Activated CD8-positive, alpha-beta memory T cell treated with anti-CD3 and anti-CD28 coated beads, Interleukin-2, amount 10 ng/mL, durations not matched to agents 7 days and 5 days (primary cell): Measurements from ENCODE around the gene IRGQ. TPM values are rescaled to one million over a fixed set of nuclear protein-coding genes. Genes with fewer than 3 reads are reported as not detected.

Source experiments
- ATAC-seq: fragments of 150-1000 bp; cut with Tn5 transposase; one replicate; pipeline ENCODE4 v1.10.0; 2021; ENCODE audit warnings: moderate library complexity
- CTCF ChIA-PET: fragments of 350-600 bp; sonication (Branson Sonifier 250); formaldehyde crosslinking; loops from one replicate; lab custom pipeline; 2021; ENCODE audit warnings: antibody characterized with exemption; lab: Charles Lee
- DNase-seq: peaks from one replicate; pipeline ENCODE4 v3.0.0-alpha.2; 2020
- H3K27ac Mint-ChIP-seq: one replicate; pipeline ENCODE4 v1.8.0; 2021; ENCODE audit warnings: mild to moderate bottlenecking, mixed read lengths
- H3K27me3 Mint-ChIP-seq: one replicate; pipeline ENCODE4 v1.8.0; 2021; ENCODE audit warnings: mixed read lengths
- H3K36me3 Mint-ChIP-seq: one replicate; pipeline ENCODE4 v1.8.0; 2021; ENCODE audit warnings: mild to moderate bottlenecking, mixed read lengths
- H3K4me1 Mint-ChIP-seq: one replicate; pipeline ENCODE4 v1.8.0; 2021; ENCODE audit warnings: mixed read lengths
- H3K4me3 Mint-ChIP-seq: one replicate; pipeline ENCODE4 v1.8.0; 2021; ENCODE audit warnings: mild to moderate bottlenecking, moderate library complexity, mixed read lengths
- H3K9me3 Mint-ChIP-seq: one replicate; pipeline ENCODE4 v1.8.0; 2022; ENCODE audit warnings: low read depth, mixed read lengths
- total RNA-seq, 2 experiments: library from RNA; stranded (reverse); gene quantifications; one replicate each; pipeline ENCODE4 v1.2.3, GENCODE V29; 2021

The IRGQ gene
- total RNA-seq, 2 experiments from 2014 or later = 12.9 to 23.0 TPM

- Mint-ChIP-seq H3K4me3 (no peak overlapping the region), H3K9me3 (peaks cover 5% of the 10 kb centered on the region), H3K27ac (no peak overlapping the region), H3K36me3 (peaks cover 44% of the 10 kb centered on the region), H3K27me3 (no peaks in the 10 kb centered on the region), H3K4me1 (peaks cover 3% of the 10 kb centered on the region)
- no peak for ATAC-seq
- CTCF ChIA-PET = interaction anchor here (8.4 to 8.7 kb wide), 2 partner anchors 17 to 57 kb away, joined by 74 to 87 read pairs; partner anchors contain the start of genes IRGQ and ZNF576
- DNase-seq = no peak
Observed at GRCh38 chr19:43538922-43539321, 57.0 kb downstream of the IRGQ start.

- ATAC-seq = no peak
- H3K27ac Mint-ChIP-seq = no peak overlapping the region
- H3K27me3 Mint-ChIP-seq = no peaks in the 10 kb centered on the region
- peaks cover 24% of the 10 kb centered on the region for H3K36me3 Mint-ChIP-seq
- peaks cover 17% of the 10 kb centered on the region for H3K4me1 Mint-ChIP-seq
- DNase-seq = peak; percentile 51
- no peak overlapping the region for H3K4me3 Mint-ChIP-seq
- peaks cover 5% of the 10 kb centered on the region for H3K9me3 Mint-ChIP-seq
- CTCF ChIA-PET = interaction anchor here (0.8 to 8.7 kb wide), 11 partner anchors 10 to 96 kb away, joined by 3 to 87 read pairs (median 5); partner anchors contain the start of genes IRGQ and ZNF576
Observed at GRCh38 chr19:43534816-43535761, 60.8 kb downstream of the IRGQ start.

Other genes starting within 250 kb of the IRGQ start
- not detected for gene CD177, start 242.4 kb downstream of the IRGQ start, total RNA-seq
- not detected for gene TEX101, start 181.2 kb downstream of the IRGQ start, total RNA-seq
- gene LYPD3, start 130.5 kb downstream of the IRGQ start, total RNA-seq = under 1 TPM; 0.23 to 0.33 TPM
- gene PHLDB3, start 91.4 kb downstream of the IRGQ start, total RNA-seq = 10 to 100 TPM; 11.0 to 11.2 TPM
- gene ETHE1, start 68.9 kb downstream of the IRGQ start, total RNA-seq = 10 to 100 TPM; 52.6 to 55.8 TPM
- 1 to 10 TPM; 2.9 to 3.7 TPM for gene ZNF575, start 62.9 kb downstream of the IRGQ start, total RNA-seq
- gene XRCC1, start 20.6 kb downstream of the IRGQ start, total RNA-seq = 10 to 100 TPM; 47.7 to 50.6 TPM
- 10 to 100 TPM; 16.8 to 19.7 TPM for gene PINLYP, start 20.3 kb downstream of the IRGQ start, total RNA-seq
- 10 to 100 TPM; 18.6 to 21.3 TPM for gene ZNF576, start 461 bp upstream of the IRGQ start, total RNA-seq
- under 1 TPM; 0.37 to 0.79 TPM for gene SRRM5, start 16.0 kb upstream of the IRGQ start, total RNA-seq
- gene ZNF428, start 23.5 kb upstream of the IRGQ start, total RNA-seq = 10 to 100 TPM; 23.0 to 23.2 TPM
- under 1 TPM; 0.09 to 0.12 TPM for gene CADM4, start 43.7 kb upstream of the IRGQ start, total RNA-seq
- 10 to 100 TPM; 10.3 to 10.4 TPM for gene PLAUR, start 74.0 kb upstream of the IRGQ start, total RNA-seq
- not detected for gene IRGC, start 119.9 kb upstream of the IRGQ start, total RNA-seq
- 10 to 100 TPM; 62.3 to 74.7 TPM for gene SMG9, start 158.8 kb upstream of the IRGQ start, total RNA-seq
- 10 to 100 TPM; 43.9 to 53.0 TPM for gene KCNN4, start 184.8 kb upstream of the IRGQ start, total RNA-seq
- gene LYPD5, start 206.3 kb upstream of the IRGQ start, total RNA-seq = under 1 TPM; 0.40 to 0.58 TPM
- gene ZNF283, start 231.2 kb upstream of the IRGQ start, total RNA-seq = 1 to 10 TPM; 5.2 to 6.5 TPM